Heart left ventricle (tissue), 13 donors: ENCODE measurements around the gene PM20D1.

Experiments
- POLR2A ChIP-seq, 2 donors: fragments of 450-650 bp; IDR thresholded peaks; one replicate each; pipeline ENCODE4 v1.6.1; 2017; ENCODE audit warnings: antibody characterized with exemption in 2 of 2, mild to moderate bottlenecking in 2 of 2, moderate library complexity in 2 of 2
- TF ChIP-seq, protein P1 (sequence below), 12 donors: fragments of 200-600 bp; sonication (generic) in 4 of 12; IDR thresholded peaks; one replicate each; pipeline versions ENCODE4 v1.5.0 to v1.8.0; 2018 to 2022; ENCODE audit warnings: antibody characterized with exemption in 12 of 12, mild to moderate bottlenecking in 5 of 12
- donor health status: ischemic (EF 13 %, LVEDD 7.1; RV severe dilation, severe dysfunction).
- donor health status: DM: no; HTN: yes; CAD: no.
- donor health status: DM: no; HTN: no; CAD: no.
- donor health status: ischemic (EF 25% LVEDD 6.9; RV normal size, moderate dysfunction).
- donor health status: ischemic (EF 25% LVEDD 5.7; RV mildly dilated, moderate dysfunction).
- donor health status: ischemic (EF 35%, LVEDD 5.7; RV mildly dilated, moderate dysfunction).
- donor health status: nonischemic (EF 11% LVEDD 7.7; RV severe dilation, severe dysfunction).
- donor health status: DM: yes; HTN: yes; CAD: no.
- donor health status: PGD.
- donor health status: ischemic (EF 29% LVEDD 5.4; RV normal size, mild dysfunction).
- donor health status: nonischemic (EF 23%, LVEDD 6.1; RV moderate dilation, normal function).

- TF ChIP-seq POLR2A (IDR thresholded peaks at IDR 0.05), result no peak
- TF ChIP-seq, protein P1, sequence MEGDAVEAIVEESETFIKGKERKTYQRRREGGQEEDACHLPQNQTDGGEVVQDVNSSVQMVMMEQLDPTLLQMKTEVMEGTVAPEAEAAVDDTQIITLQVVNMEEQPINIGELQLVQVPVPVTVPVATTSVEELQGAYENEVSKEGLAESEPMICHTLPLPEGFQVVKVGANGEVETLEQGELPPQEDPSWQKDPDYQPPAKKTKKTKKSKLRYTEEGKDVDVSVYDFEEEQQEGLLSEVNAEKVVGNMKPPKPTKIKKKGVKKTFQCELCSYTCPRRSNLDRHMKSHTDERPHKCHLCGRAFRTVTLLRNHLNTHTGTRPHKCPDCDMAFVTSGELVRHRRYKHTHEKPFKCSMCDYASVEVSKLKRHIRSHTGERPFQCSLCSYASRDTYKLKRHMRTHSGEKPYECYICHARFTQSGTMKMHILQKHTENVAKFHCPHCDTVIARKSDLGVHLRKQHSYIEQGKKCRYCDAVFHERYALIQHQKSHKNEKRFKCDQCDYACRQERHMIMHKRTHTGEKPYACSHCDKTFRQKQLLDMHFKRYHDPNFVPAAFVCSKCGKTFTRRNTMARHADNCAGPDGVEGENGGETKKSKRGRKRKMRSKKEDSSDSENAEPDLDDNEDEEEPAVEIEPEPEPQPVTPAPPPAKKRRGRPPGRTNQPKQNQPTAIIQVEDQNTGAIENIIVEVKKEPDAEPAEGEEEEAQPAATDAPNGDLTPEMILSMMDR (IDR thresholded peaks at IDR 0.05), result no peak
Measured at GRCh38 chr1:205861540-205861939, 11.6 kb upstream of the PM20D1 start.
